Uterus (tissue), 4 donors: ENCODE measurements around the gene EFNB1. TPM values are rescaled to one million over a fixed set of nuclear protein-coding genes. Genes with fewer than 3 reads are reported as not detected.
A peak's percentile ranks its signal among the peaks of the same experiment; 100 is the strongest.
"Not testable (repeated sequence)": the region's sequence is repeated elsewhere in the genome, so short reads cannot be mapped to it uniquely, and the experiment has no call there.

Experiments
- DNase-seq, 2 donors: peaks; one replicate each; pipeline ENCODE4 v3.0.0-alpha.2; 2019 to 2020
- H3K27ac ChIP-seq, 2 donors: fragments of 200-600 bp; sonication (generic); 1 replicate in 1 of 2; 2 replicates in 1 of 2; pipeline ENCODE4 v1.5.1; 2016 to 2018
- H3K27me3 ChIP-seq, 2 donors: fragments of 200-600 bp; sonication (generic); one replicate each; pipeline ENCODE4 v1.5.1; 2018 to 2019; ENCODE audit warnings: control low read depth in 1 of 2
- H3K36me3 ChIP-seq, 2 donors: fragments of 200-600 bp; sonication (generic); one replicate each; pipeline ENCODE4 v1.5.1; 2019; ENCODE audit warnings: control low read depth in 1 of 2
- H3K4me1 ChIP-seq, 2 donors: fragments of 200-600 bp; sonication (generic); one replicate each; pipeline ENCODE4 v1.5.1; 2018 to 2019; ENCODE audit warnings: control low read depth in 1 of 2
- H3K4me3 ChIP-seq, 2 donors: fragments of 200-600 bp; sonication (generic); 1 replicate in 1 of 2; 2 replicates in 1 of 2; pipeline ENCODE4 v1.5.1; 2018 to 2019; ENCODE audit warnings: mild to moderate bottlenecking in 1 of 2
- H3K9me3 ChIP-seq, 2 donors: fragments of 200-600 bp; sonication (generic); one replicate each; pipeline ENCODE4 v1.5.1; 2019; ENCODE audit warnings: control low read depth in 1 of 2
- CTCF ChIP-seq, 4 experiments: fragments of 200-600 bp in 2 of 4; fragments of 450-650 bp in 2 of 4; sonication (generic) in 2 of 4; IDR thresholded peaks; one replicate each; pipeline ENCODE4 v1.5.1; 2016 to 2019; ENCODE audit warnings: antibody characterized with exemption in 4 of 4, mild to moderate bottlenecking in 2 of 4, moderate library complexity in 1 of 4
- POLR2A ChIP-seq, 2 donors: fragments of 450-650 bp; IDR thresholded peaks; one replicate each; pipeline ENCODE4 v1.6.1; 2016; ENCODE audit warnings: antibody characterized with exemption in 2 of 2, mild to moderate bottlenecking in 1 of 2, moderate library complexity in 1 of 2
- intact Hi-C: fragments of 100-400 bp; cut with DNase I; formaldehyde crosslinking; loops from one replicate; pipeline ENCODE4 v1.15.1; 2023; ENCODE audit warnings: low total_unique reads
- total RNA-seq, 4 donors: library from RNA; depleted of rRNA in 3 of 4; stranded (reverse); fragments of >200 nt in 3 of 4; gene quantifications; one replicate each; pipeline versions ENCODE4 v1.1.0 to v1.2.4, GENCODE V29; 2014 to 2023
- donor health status: DM: yes; HTN: yes; CAD: no.

Gene EFNB1
- total RNA-seq, 4 donors from 2014 or later = 8.8 to 59.1 (median 28.7) TPM

- Histone ChIP-seq H3K36me3 (no peaks in the 10 kb centered on the region), H3K9me3 (no peaks in the 10 kb centered on the region), H3K27ac (no peak overlapping the region), H3K4me1 (no peaks in the 10 kb centered on the region), H3K4me3 (no peak overlapping the region), H3K27me3 (no peaks in the 10 kb centered on the region)
- DNase-seq = no peak
- intact Hi-C loops = no loop called here
- TF ChIP-seq POLR2A (IDR thresholded peaks at IDR 0.05) = no peak
- no peak for TF ChIP-seq CTCF (IDR thresholded peaks at IDR 0.05)
Measured at GRCh38 chrX:68794461-68794860, 34.4 kb upstream of the EFNB1 start.

GRCh38 chrX:68795741-68796140, 33.1 kb upstream of the EFNB1 start:
- no peak for DNase-seq
- Histone ChIP-seq H3K4me1 (no peaks in the 10 kb centered on the region), H3K4me3 (no peak overlapping the region), H3K27me3 (no peaks in the 10 kb centered on the region), H3K9me3 (no peaks in the 10 kb centered on the region), H3K36me3 (no peaks in the 10 kb centered on the region), H3K27ac (no peak overlapping the region)
- TF ChIP-seq POLR2A (IDR thresholded peaks at IDR 0.05) (no peak), CTCF (IDR thresholded peaks at IDR 0.05) (no peak)
- intact Hi-C loops = no loop called here

- H3K4me1 ChIP-seq, H3K36me3 ChIP-seq, DNase-seq, H3K27ac ChIP-seq, H3K4me3 ChIP-seq, intact Hi-C loops, H3K9me3 ChIP-seq, H3K27me3 ChIP-seq: not testable (repeated sequence)
Measured at GRCh38 chrX:68798400-68798799, 30.4 kb upstream of the EFNB1 start.

- DNase-seq = no peak
- intact Hi-C loops = no loop called here
- H3K36me3 ChIP-seq = no peaks in the 10 kb centered on the region
- TF ChIP-seq POLR2A (IDR thresholded peaks at IDR 0.05) (no peak), CTCF (IDR thresholded peaks at IDR 0.05) (no peak)
- H3K4me3 ChIP-seq = no peak overlapping the region
- H3K27me3 ChIP-seq = no peaks in the 10 kb centered on the region
- H3K27ac ChIP-seq = no peak overlapping the region
- H3K4me1 ChIP-seq = no peaks in the 10 kb centered on the region
- no peaks in the 10 kb centered on the region for H3K9me3 ChIP-seq
Measured at GRCh38 chrX:68801737-68802290, 27.0 kb upstream of the EFNB1 start.

- TF ChIP-seq CTCF (IDR thresholded peaks at IDR 0.05) (peak in 3 of 4 experiments; percentile 14 to 27 (median 26)), POLR2A (IDR thresholded peaks at IDR 0.05) (no peak)
- no peaks in the 10 kb centered on the region for H3K9me3 ChIP-seq
- H3K27me3 ChIP-seq = peaks cover 0 to 11% of the 10 kb centered on the region in 2 donors
- intact Hi-C loops = no loop called here
- no peak overlapping the region for H3K4me3 ChIP-seq
- H3K27ac ChIP-seq = no peak overlapping the region
- no peak for DNase-seq
- no peaks in the 10 kb centered on the region for H3K36me3 ChIP-seq
- no peaks in the 10 kb centered on the region for H3K4me1 ChIP-seq
Measured at GRCh38 chrX:68807818-68808217, 21.0 kb upstream of the EFNB1 start.
